Ovary (tissue), 9 donors: ENCODE data around the gene GRIN1. TPM values are rescaled to one million over a fixed set of nuclear protein-coding genes. Genes with fewer than 3 reads are reported as not detected.

ENCODE experiments used
- DNase-seq, 5 donors: peaks; one replicate each; pipeline ENCODE4 v3.0.0-alpha.2; 2019 to 2020
- H3K27ac ChIP-seq, 2 donors: fragments of 200-600 bp; one replicate each; pipeline versions ENCODE4 v1.5.1 to v1.8.0; 2019 to 2022
- H3K27me3 ChIP-seq: fragments of 200-600 bp; one replicate; pipeline ENCODE4 v1.8.0; 2022
- H3K36me3 ChIP-seq: fragments of 200-600 bp; sonication (generic); one replicate; pipeline ENCODE4 v1.5.1; 2019
- H3K4me1 ChIP-seq: one replicate; pipeline ENCODE4 v1.8.1; 2013; ENCODE audit warnings: mild to moderate bottlenecking, moderate library complexity; ENCODE audit not compliant: insufficient read depth
- H3K4me3 ChIP-seq: fragments of 200-600 bp; sonication (generic); one replicate; pipeline ENCODE4 v1.5.1; 2017
- H3K9me3 ChIP-seq, 2 donors: fragments of 200-600 bp in 1 of 2; sonication (generic) in 1 of 2; one replicate each; pipeline versions ENCODE4 v1.5.1 to v1.8.1; 2013 to 2019; ENCODE audit warnings: mild to moderate bottlenecking in 1 of 2, moderate library complexity in 1 of 2
- CTCF ChIP-seq, 3 donors: fragments of 450-650 bp in 2 of 3; fragments of 200-600 bp in 1 of 3; IDR thresholded peaks; one replicate each; pipeline versions ENCODE4 v1.5.1 to v1.8.0; 2016 to 2022; ENCODE audit warnings: antibody characterized with exemption in 3 of 3, mild to moderate bottlenecking in 1 of 3
- EP300 ChIP-seq: sonication (generic); formaldehyde crosslinking; IDR thresholded peaks from one replicate; pipeline ENCODE4 v1.6.1; 2017; ENCODE audit warnings: antibody characterized with exemption
- POLR2A ChIP-seq: fragments of 450-650 bp; IDR thresholded peaks from one replicate; pipeline ENCODE4 v1.6.1; 2017; ENCODE audit warnings: antibody characterized with exemption, mild to moderate bottlenecking, moderate library complexity
- WGBS, 3 donors: extraction: QIAGEN DNeasy Blood & Tissue Kit in 1 of 3; methylation state at CpG; one replicate each; pipeline versions ENCODE4 v1.1.5 to v1.1.7; 2013 to 2017; 5-methylcytosine and 5-hydroxymethylcytosine counted together
- intact Hi-C, 4 donors: fragments of 100-400 bp; cut with DNase I; formaldehyde crosslinking; loops; one replicate each; pipeline versions ENCODE4 v1.11.0 to v1.15.1; 2022 to 2023
- polyA plus RNA-seq, 2 donors: library from polyadenylated mRNA; stranded (reverse); fragments of 200-250 nt in 1 of 2; fragments of 350-450 nt in 1 of 2; fragmentation: Illumina TruSeq in 1 of 2; extraction: RNeasy Lipid Tissue Mini Kit (QIAGEN cat#74804) in 1 of 2; gene quantifications; one replicate each; pipeline ENCODE4 v1.2.3, GENCODE V29; 2013 to 2014
- total RNA-seq, 7 donors: library from RNA; depleted of rRNA in 2 of 7; stranded (reverse); fragments of >200 nt in 2 of 7; fragmentation: NEBNext Ultra II Directional in 3 of 7; extraction: Animal tissue kit (Norgen Biotek cat#: 25700) in 3 of 7; gene quantifications; one replicate each; pipeline versions ENCODE4 v1.1.0 to v1.2.4, GENCODE V29; 2016 to 2023
- donor health status: DM: no; HTN: no; CAD: no; lungs with moderate emphysema.
- donor health status: DM: no; HTN: no; CAD: no.
- donor health status: Bipolar disorder and iron deficiency.
- donor health status: DM: yes; HTN: yes; CAD: no.
- donor health status: DM: no; HTN: no; CAD: no.
- donor health status: DM: yes; HTN: yes; CAD: no.

The GRIN1 gene
- total and polyA plus RNA-seq, 9 donors = 0.15 TPM; not detected in 8

- 86 to 92% (median 91%) methylated on average over 21 to 22 of the region's 22 CpGs for WGBS, 3 donors
- intact Hi-C loops = no loop called here
- TF ChIP-seq EP300 = no peak
- no peak for TF ChIP-seq POLR2A
- TF ChIP-seq CTCF (IDR thresholded peaks at IDR 0.05) = no peak
Observed at GRCh38 chr9:137181680-137182079, 42.7 kb downstream of the GRIN1 start.

GRCh38 chr9:137182836-137183235, 43.9 kb downstream of the GRIN1 start:
- DNase-seq = no peak
- Histone ChIP-seq H3K27me3 (no peaks in the 10 kb centered on the region), H3K9me3 (no peaks in the 10 kb centered on the region), H3K27ac (no peak overlapping the region), H3K4me1 (peaks cover 11% of the 10 kb centered on the region), H3K36me3 (no peaks in the 10 kb centered on the region), H3K4me3 (no peak overlapping the region)
- TF ChIP-seq CTCF (IDR thresholded peaks at IDR 0.05) = no peak
- no peak for TF ChIP-seq EP300
- TF ChIP-seq POLR2A = no peak
- intact Hi-C loops = no loop called here
- WGBS, 3 donors = 82 to 94% (median 88%) methylated on average over 17 of the region's 17 CpGs

More at GRCh38 chr9:137181680-137182079, 42.7 kb downstream of the GRIN1 start:
- Histone ChIP-seq H3K4me3 (no peak overlapping the region), H3K27ac (no peak overlapping the region), H3K36me3 (no peaks in the 10 kb centered on the region), H3K4me1 (peaks cover 2% of the 10 kb centered on the region), H3K27me3 (no peaks in the 10 kb centered on the region), H3K9me3 (no peaks in the 10 kb centered on the region)
- DNase-seq = no peak

DNA sequence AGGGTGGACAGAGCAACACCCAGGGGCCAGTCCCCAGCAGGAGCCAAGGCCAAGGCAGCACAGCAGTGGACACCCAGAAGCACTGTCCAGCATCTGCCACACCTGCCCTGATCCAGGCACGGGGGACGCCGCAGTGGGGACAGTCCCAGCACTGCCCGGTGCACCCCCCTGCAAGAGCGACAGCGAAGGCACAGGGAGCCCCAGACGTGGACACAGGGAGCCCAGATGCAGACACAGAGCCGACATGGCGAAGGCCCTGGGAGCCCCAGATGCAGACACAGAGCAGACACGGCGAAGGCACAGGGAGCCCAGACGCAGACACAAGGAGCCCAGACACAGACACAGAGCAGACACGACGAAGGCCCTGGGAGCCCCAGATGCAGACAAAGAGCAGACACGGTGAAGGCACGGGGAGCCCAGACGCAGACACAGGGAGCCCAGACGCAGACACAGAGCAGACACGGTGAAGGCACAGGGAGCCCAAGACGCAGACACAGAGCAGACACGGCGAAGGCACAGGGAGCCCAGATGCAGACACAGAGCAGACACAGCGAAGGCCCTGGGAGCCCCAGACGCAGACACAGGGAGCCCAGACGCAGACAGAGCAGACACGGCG, 45.1 kb downstream of the GRIN1 start:
- TF ChIP-seq POLR2A (no peak), EP300 (no peak), CTCF (IDR thresholded peaks at IDR 0.05) (no peak)
- WGBS, 3 donors = 90 to 93% (median 92%) methylated on average over 27 of the region's 27 CpGs
- Histone ChIP-seq H3K9me3 (no peaks in the 10 kb centered on the region), H3K4me1 (peaks cover 11% of the 10 kb centered on the region), H3K4me3 (no peak overlapping the region), H3K36me3 (no peaks in the 10 kb centered on the region), H3K27me3 (no peaks in the 10 kb centered on the region), H3K27ac (no peak overlapping the region)
- intact Hi-C loops = no loop called here
- DNase-seq = no peak

- intact Hi-C loops = no loop called here
- Histone ChIP-seq H3K4me1 (peaks cover 19% of the 10 kb centered on the region), H3K36me3 (no peaks in the 10 kb centered on the region), H3K4me3 (no peak overlapping the region), H3K27me3 (no peaks in the 10 kb centered on the region), H3K9me3 (no peaks in the 10 kb centered on the region), H3K27ac (no peak overlapping the region)
- 86 to 92% (median 87%) methylated on average over 48 of the region's 48 CpGs for WGBS, 3 donors
- no peak for TF ChIP-seq POLR2A
- TF ChIP-seq CTCF (IDR thresholded peaks at IDR 0.05) = no peak
- TF ChIP-seq EP300 = no peak
- DNase-seq = no peak
Observed at GRCh38 chr9:137184881-137185660, 46.1 kb downstream of the GRIN1 start.
